Hepatocyte (in vitro differentiated cells): ENCODE measurements around the gene IGSF9.

Source experiments
- EZH2 ChIP-seq: fragments of 200-600 bp; sonication (generic); IDR thresholded peaks from 2 replicates; pipeline ENCODE4 v1.6.1; 2016; ENCODE audit warnings: antibody characterized with exemption, mild to moderate bottlenecking, borderline replicate concordance
- EZH2phosphoT487 ChIP-seq: fragments of 200-600 bp; sonication (generic); IDR thresholded peaks from one replicate; pipeline ENCODE4 v1.6.1; 2018; ENCODE audit warnings: antibody characterized with exemption, mild to moderate bottlenecking, low read depth, moderate library complexity; ENCODE audit not compliant: unreplicated experiment, severe bottlenecking
- TF ChIP-seq, protein P1 (sequence below): fragments of 200-600 bp; sonication (generic); IDR thresholded peaks from 2 replicates; pipeline ENCODE4 v1.5.1; 2016; ENCODE audit warnings: antibody characterized with exemption, mild to moderate bottlenecking; ENCODE audit not compliant: poor library complexity

DNA sequence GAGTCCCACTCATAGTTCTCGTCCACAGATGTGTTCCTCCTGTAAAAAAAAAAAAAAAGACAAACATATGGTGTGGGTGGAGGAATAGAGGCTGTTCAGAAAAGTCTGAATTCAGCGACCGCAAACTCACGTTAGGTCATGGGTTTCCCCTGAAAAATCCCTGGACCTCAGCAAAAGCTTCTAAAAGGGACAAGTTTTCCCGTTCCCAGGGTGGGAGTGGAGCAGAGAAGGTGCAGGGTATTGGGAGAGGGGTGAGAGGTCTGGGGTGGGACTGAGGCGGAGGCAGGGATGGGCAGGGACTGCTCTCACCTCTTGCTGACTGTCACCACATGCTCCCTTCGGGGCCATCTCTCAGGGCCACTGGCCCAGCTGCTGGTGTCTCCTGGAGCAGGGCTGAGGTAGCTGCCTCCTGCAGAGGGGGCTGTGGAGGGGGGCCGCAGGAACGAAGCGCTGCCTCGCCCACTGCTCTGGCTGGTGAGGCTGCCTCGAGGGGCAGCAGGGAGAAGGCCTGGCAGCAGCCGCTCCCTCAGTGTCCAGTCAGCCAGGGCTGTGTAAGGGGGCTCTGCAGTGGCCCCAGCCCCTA is 17.5 kb downstream of the IGSF9 start:
- TF ChIP-seq, protein P1, sequence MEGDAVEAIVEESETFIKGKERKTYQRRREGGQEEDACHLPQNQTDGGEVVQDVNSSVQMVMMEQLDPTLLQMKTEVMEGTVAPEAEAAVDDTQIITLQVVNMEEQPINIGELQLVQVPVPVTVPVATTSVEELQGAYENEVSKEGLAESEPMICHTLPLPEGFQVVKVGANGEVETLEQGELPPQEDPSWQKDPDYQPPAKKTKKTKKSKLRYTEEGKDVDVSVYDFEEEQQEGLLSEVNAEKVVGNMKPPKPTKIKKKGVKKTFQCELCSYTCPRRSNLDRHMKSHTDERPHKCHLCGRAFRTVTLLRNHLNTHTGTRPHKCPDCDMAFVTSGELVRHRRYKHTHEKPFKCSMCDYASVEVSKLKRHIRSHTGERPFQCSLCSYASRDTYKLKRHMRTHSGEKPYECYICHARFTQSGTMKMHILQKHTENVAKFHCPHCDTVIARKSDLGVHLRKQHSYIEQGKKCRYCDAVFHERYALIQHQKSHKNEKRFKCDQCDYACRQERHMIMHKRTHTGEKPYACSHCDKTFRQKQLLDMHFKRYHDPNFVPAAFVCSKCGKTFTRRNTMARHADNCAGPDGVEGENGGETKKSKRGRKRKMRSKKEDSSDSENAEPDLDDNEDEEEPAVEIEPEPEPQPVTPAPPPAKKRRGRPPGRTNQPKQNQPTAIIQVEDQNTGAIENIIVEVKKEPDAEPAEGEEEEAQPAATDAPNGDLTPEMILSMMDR = no peak
- no peak for TF ChIP-seq EZH2
- TF ChIP-seq EZH2phosphoT487 = no peak
